ENCODE results near the gene LENEP. TPM values are rescaled to one million over a fixed set of nuclear protein-coding genes. Genes with fewer than 3 reads are reported as not detected.
"Not testable (repeated sequence)": the region's sequence is repeated elsewhere in the genome, so short reads cannot be mapped to it uniquely, and the experiment has no call there.

Gene LENEP
- total RNA-seq, 1 experiment from 2014 or later: 1.3 TPM

DNA sequence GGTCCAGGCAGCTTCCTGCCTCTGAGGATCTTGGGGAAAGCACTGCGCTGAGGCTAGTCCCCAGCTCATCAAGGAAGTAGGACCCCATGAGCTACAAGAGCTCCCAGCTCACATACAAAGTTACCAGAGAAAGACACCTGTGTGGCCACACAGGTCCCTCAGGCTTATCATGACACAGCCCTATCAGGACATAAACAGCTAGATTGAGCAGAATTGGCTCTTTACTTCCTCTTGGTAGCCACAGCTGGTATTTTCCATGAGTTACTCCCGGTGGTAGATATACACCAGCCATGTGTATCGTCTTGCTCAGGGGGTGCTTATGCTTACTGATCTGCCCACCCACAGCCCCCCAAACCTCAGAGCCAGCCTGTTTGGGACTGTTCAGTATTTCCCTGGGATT, 1.2 kb downstream of the LENEP start:
- Histone ChIP-seq H3K4me3 (no peak overlapping the region), H4K20me1 (ENCODE audit: insufficient read depth) (no peaks in the 10 kb centered on the region), H3K27me3 (ENCODE audit: insufficient read depth, low read depth) (no peaks in the 10 kb centered on the region), H3K4me1 (replicated peaks; ENCODE audit: insufficient read depth) (peaks cover 21% of the 10 kb centered on the region; the same call in 1 of the 2 replicates), H3K27ac (peak overlapping the region; percentile 30), H3K4me2 (no peak overlapping the region), H3K9me2 (ENCODE audit: insufficient read depth) (no peaks in the 10 kb centered on the region), H3K36me3 (ENCODE audit: low read depth) (no peaks in the 10 kb centered on the region), H3K79me2 (ENCODE audit: low read depth) (peaks cover under 1% of the 10 kb centered on the region; the same call in 1 of the 2 replicates), H3F3A (ENCODE audit: insufficient read depth, low read depth) (peaks cover 46% of the 10 kb centered on the region), H2AFZ (no peak overlapping the region), H3K9me3 (ENCODE audit: insufficient read depth, low read depth) (no peaks in the 10 kb centered on the region)
- TF ChIP-seq, protein P1, sequence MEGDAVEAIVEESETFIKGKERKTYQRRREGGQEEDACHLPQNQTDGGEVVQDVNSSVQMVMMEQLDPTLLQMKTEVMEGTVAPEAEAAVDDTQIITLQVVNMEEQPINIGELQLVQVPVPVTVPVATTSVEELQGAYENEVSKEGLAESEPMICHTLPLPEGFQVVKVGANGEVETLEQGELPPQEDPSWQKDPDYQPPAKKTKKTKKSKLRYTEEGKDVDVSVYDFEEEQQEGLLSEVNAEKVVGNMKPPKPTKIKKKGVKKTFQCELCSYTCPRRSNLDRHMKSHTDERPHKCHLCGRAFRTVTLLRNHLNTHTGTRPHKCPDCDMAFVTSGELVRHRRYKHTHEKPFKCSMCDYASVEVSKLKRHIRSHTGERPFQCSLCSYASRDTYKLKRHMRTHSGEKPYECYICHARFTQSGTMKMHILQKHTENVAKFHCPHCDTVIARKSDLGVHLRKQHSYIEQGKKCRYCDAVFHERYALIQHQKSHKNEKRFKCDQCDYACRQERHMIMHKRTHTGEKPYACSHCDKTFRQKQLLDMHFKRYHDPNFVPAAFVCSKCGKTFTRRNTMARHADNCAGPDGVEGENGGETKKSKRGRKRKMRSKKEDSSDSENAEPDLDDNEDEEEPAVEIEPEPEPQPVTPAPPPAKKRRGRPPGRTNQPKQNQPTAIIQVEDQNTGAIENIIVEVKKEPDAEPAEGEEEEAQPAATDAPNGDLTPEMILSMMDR (conservative IDR thresholded peaks at IDR 0.05): no peak
- ChIA-PET CTCF (interaction anchor here (0.6 to 0.7 kb wide), 3 partner anchors 18 to 25 kb away, joined by 3 to 6 read pairs (median 4); no protein-coding TSS in a partner anchor), POLR2A (ENCODE audit: unreplicated experiment) (interaction anchor here (0.5 to 1.1 kb wide), 5 partner anchors 8 to 88 kb away, joined by 3 to 14 read pairs (median 5); partner anchors contain the start of gene FLAD1)
- no peak for DNase-seq
- intact Hi-C loops (cut with micrococcal nuclease; ENCODE audit: unreplicated experiment): no loop called here
- BruUV-seq (replicated peaks): TSS peak; percentile 8

DNA sequence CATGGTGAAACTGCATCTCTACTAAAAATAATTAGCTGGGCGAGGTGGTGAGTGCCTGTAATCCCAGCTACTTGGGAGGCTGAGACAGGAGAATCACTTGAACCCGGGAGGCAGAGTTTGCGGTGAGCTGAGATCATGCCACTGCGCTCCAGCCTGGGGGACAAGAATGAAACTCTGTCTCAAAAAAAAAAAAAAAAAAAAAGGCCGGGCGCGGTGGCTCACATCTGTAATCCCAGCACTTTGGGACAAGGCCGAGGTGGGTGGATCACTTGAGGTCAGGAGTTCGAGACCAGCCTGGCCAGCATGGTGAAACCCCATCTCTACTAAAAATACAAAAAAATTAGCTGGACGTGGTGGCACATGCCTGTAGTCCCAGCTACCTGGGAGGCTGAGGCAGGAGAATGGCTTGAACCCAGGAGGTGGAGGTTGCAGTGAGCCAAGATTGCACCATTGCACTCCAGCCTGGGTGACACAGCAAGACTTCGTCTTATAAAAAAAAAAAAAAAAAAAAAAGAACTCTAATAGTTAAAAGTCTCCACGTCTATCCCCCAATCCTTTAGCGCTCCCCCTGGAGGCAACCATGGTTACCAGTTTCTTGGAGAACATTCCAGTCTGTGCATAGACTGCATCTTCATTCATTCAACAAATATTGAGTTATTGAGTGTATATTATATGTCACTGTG, 2.1 kb downstream of the LENEP start:
- intact Hi-C loops (cut with micrococcal nuclease; ENCODE audit: unreplicated experiment): not testable (repeated sequence)

DNA sequence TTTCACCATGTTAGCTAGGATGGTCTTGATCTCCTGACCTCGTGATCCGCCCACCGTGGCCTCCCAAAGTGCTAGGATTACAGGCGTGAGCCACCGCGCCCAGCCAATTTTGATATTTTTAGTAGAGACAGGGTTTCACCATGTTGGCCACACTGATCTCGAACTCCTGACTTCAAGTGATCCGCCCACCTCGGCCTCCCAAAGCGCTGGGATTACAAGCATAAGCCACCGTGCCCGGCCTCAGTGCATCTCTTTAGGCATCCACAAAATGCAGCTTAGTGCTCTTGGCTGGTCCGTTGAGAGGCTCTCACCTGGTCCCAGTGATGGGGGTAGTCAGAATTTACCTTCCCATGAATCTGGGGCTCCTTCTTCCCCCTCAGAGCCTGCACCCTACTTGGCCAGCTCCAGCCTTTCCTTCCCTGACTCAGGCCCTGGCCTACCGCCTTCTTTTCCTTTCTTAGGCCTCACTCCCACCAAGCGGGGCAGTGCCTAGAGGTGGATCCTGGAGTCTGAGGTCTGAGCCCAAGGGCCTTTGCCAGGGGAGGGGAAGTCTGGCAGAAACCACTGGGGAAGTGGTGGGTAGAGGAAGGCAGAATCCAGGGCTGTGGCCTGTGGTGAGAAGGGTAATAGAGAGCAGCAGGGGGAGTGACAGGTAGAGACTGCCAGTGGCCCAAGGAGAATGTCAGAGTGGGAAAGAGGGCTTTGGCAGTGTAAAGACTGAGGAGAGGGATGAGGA, 3.7 kb downstream of the LENEP start:
- H3K4me2 ChIP-seq: no peak overlapping the region
- no peak overlapping the region for H3K4me3 ChIP-seq
- no peak overlapping the region for H2AFZ ChIP-seq
- ChIA-PET CTCF (interaction anchor here (0.7 kb wide), 1 partner anchor 10 kb away, joined by 7 read pairs; no protein-coding TSS in a partner anchor), POLR2A (ENCODE audit: unreplicated experiment) (interaction anchor here (0.6 to 0.7 kb wide), 2 partner anchors 25 to 66 kb away, joined by 6 read pairs; partner anchors contain the start of gene EFNA4)
- no peaks in the 10 kb centered on the region for H3K9me3 ChIP-seq (ENCODE audit: insufficient read depth, low read depth)
- intact Hi-C loops (cut with micrococcal nuclease; ENCODE audit: unreplicated experiment): no loop called here
- TF ChIP-seq, protein P1 (conservative IDR thresholded peaks at IDR 0.05): no peak
- no peak for TF ChIP-seq EZH2 (IDR thresholded peaks at IDR 0.05; ENCODE audit: low read depth)
- H4K20me1 ChIP-seq (ENCODE audit: insufficient read depth): no peaks in the 10 kb centered on the region
- DNase-seq: no peak
- H3K27ac ChIP-seq: no peak overlapping the region
- H3K79me2 ChIP-seq (ENCODE audit: low read depth): peaks cover 7% of the 10 kb centered on the region; the same call in 1 of the 2 replicates
- H3K4me1 ChIP-seq (replicated peaks; ENCODE audit: insufficient read depth): peaks cover 28% of the 10 kb centered on the region
- BruUV-seq (replicated peaks): no TSS peak
- H3K36me3 ChIP-seq (ENCODE audit: low read depth): no peaks in the 10 kb centered on the region
- H3K9me2 ChIP-seq (ENCODE audit: insufficient read depth): no peaks in the 10 kb centered on the region
- no peaks in the 10 kb centered on the region for H3K27me3 ChIP-seq (ENCODE audit: insufficient read depth, low read depth)
- peaks cover 49% of the 10 kb centered on the region for H3F3A ChIP-seq (ENCODE audit: insufficient read depth, low read depth)

More for the DNA sequence above, 2.1 kb downstream of the LENEP start:
- H3K4me3 ChIP-seq; H2AFZ ChIP-seq; H4K20me1 ChIP-seq (ENCODE audit: insufficient read depth); H3K36me3 ChIP-seq (ENCODE audit: low read depth); H3K9me3 ChIP-seq (ENCODE audit: insufficient read depth, low read depth); H3K27me3 ChIP-seq (ENCODE audit: insufficient read depth, low read depth); H3K9me2 ChIP-seq (ENCODE audit: insufficient read depth); H3K79me2 ChIP-seq (ENCODE audit: low read depth); H3K4me2 ChIP-seq; BruUV-seq (replicated peaks): not testable (repeated sequence)
- POLR2A ChIA-PET (ENCODE audit: unreplicated experiment): interaction anchor here (0.7 kb wide), 2 partner anchors 16 to 22 kb away, joined by 3 to 8 read pairs; no protein-coding TSS in a partner anchor
- DNase-seq: peak; percentile 60 to 77
- Histone ChIP-seq H3K4me1 (replicated peaks; ENCODE audit: insufficient read depth) (peaks cover 28% of the 10 kb centered on the region), H3K27ac (peak overlapping the region; percentile 30; the same call in 1 of the 2 replicates), H3F3A (ENCODE audit: insufficient read depth, low read depth) (peaks cover 46% of the 10 kb centered on the region)
- TF ChIP-seq, protein P1 (conservative IDR thresholded peaks at IDR 0.05): peak; percentile 48; the same call in 1 of the 2 replicates
- CTCF ChIA-PET: interaction anchor here (0.6 to 0.7 kb wide), 3 partner anchors 19 to 87 kb away, joined by 4 to 7 read pairs (median 6); no protein-coding TSS in a partner anchor
